CD4-positive, alpha-beta T cell treated with Interleukin-1 beta for 1 hour (primary cell): ENCODE data around the gene ARHGAP32.

Source experiments
- DNase-seq, 2 donors: peaks; one replicate each; pipeline ENCODE4 v3.0.0-alpha.2; 2020 to 2022

ARHGAP32 gene

DNA sequence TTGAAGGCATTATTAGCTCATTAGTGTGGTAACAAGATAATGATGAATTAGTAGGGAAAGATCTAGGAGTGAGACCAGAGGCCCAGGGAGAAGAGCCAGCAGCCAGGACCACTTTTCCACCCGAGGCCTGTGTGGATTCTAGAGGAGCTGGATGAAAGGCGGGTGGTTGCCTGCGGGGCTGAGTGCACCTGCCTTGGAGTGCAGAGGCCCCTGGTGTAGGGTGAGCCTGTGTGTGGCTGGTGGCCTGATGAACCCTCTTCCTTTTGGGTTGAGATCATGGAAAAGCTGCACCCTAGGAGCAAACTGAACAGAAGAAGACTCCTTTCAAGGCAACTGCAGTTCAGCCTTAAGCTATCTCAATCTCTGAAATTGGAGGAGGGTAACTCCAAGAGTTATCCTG is 243.5 kb downstream of the ARHGAP32 start:
- DNase-seq: no peak

GRCh38 chr11:128947773-128948172 is 244.4 kb downstream of the ARHGAP32 start:
- DNase-seq: no peak

DNA sequence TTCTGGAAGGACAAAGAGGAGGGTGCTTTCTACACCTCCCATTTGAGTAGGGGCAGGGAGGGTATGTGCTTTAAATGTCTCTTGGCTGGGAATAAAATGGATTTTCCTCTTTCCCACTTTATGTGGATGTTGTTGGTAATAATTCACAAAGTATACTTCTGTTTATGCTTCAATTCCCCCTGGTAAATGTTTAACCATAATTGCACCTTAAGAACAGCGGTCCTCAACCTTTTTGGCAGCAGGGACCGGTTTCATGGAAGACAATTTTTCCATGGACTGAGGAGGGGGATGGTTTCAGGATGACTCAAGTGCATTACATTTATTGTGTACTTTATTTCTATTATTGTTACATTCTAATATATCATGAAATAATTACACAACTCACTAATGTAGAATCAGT is 245.5 kb downstream of the ARHGAP32 start:
- DNase-seq: no peak

DNA sequence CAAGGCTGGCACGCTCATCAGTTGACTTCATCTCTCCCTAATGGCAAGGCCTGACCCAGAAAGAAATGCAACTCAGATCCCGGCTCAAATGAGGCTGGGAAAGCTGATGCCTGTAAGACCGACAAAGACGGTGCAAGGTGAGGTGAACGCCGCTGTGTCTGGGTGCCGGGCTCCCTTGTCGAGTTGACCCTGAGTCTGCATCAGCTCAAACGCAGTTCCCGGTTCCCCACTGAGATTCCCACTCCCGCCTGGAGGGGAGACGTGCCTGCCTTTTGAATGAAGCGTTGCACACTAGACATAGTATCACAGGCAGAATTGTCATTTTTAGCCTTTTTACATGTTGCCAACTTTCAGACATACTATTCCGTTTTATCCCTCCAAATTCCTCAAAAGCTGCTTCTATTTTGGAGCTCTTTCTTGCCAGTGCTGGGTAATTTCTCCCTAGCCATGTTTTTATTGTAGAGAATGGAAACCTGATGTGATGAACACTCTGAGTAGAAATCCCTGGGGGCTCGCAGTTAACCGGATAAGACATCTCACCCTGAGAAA is 248.6 kb downstream of the ARHGAP32 start:
- DNase-seq: no peak

DNA sequence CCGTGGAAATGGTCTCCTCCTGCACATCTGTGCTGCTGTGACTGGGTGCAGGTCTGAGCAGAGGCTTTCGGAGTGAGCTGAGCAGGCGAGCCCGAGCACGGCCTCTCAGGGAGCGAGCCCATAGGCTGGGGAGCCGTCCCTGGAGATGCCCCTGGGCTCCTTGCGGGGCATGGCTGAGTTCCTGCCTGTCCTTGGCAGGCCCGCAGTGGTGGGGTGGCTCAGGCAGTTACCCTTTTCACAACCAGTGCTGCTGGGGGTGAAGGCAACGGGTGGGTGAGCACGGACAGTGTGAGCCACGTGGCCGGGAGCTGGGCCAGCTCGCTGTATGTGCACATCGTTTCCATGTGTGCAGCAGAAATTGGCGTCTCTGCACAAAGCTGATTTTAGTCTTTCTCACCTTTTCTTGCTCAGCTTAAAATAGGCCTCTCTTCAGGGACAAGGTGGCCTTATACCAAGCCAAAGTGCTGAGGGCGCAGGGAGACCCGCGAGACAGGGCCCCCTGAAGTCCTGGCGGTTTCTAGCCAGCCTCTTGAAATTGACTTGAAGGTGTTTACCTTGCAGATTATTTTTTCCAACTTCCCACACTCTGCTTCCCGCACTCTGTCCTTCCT is 249.2 kb downstream of the ARHGAP32 start, which contains the start of gene TP53AIP1:
TP53AIP1 (minus strand) TSS at position 55 of the 611 bp plus-strand sequence. CDS start 5,053 bp downstream, outside the sequence.
- DNase-seq: no peak

GRCh38 chr11:128942272-128942612 is 249.9 kb downstream of the ARHGAP32 start:
- DNase-seq: no peak

DNA sequence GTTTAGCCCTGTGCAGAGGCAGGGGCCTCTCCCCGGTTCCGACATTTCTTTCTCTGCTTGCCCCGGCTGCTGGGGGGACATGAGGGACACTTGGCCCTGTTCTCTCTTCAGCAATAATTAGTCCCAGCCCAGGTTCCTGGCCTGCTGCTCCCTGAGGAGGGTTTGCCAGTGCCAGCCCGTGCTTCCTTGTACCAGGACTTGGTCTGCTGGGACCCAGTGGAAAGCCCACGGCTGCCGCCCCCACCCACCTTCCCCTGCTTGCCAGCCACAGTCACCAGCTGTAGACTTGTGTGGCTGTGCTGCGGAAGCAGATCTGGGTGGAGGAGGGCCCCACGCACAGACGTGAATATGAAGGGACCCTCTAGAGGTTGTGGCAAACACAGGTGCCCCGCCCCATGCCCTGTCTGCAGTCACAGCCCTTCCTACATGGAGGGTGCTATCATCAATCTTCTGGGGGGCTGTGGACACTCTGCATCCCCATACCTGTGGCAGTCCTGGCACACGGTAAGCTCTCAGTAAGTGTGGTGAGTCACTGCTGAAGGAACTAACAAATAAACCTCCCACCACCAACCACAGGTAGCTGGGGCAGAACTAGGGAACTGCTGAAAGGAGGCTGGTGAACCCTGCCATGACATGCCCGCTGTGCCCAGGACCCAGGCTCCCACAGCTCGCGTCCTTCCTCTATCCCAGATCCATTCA is 250.4 kb downstream of the ARHGAP32 start:
- no peak for DNase-seq

DNA sequence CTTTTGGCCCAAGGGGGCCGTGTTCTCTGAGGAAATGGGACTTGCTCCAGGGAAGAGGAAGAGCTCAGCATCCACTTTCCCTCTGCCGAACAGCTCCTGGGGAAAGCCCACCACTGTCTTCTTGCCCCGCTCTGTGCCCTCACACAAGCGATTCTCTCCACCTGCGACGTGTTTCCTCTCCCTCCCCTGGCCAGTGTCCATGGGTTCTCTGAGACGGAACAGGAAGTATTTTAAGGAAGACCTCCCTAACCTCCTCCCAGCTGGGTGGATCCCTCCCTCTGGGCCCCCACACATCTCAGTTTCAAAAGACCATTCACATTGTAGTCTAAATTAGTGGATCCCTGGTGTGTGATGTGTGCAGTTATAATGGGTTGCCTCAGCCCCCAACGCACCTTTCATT is 251.0 kb downstream of the ARHGAP32 start:
- DNase-seq: no peak

DNA sequence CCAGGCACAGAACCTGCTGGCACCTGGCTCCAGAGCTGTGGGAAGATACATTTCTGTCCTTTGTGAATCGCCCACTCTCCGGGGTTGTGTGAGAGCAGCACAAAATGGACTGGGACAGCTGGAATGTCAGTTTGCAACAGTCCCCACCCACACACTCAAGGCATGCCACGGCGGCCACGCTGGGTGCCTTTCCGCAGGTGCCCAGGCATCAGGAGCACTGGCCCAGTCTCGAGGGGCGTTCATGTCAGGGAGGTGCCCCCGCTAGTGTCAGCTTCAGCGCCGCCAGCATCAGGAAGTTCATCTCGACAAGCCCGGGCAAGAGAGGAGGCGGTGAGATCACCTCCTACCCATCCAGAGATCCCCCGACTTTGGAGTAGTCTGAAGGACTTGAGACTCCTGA is 251.5 kb downstream of the ARHGAP32 start:
- DNase-seq: no peak

DNA sequence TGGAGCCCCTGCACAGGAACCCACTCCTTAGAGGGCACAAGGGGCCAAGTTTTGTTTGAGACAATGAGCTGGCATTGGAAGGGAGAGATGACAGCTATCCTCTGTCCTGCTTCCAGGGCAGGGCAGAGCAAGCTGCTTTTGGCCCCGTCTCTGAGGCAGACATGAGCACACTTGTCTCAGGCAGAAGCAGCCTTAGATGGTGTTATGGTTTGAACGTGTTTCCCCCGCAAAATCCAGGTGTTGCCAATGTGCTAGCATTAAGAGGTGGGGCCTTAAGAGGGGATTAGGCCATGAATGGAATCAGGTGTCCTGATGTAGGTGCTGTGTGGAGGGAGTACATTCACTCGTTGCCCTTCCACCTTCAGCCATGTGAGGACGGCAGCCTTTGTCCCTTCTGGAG is 252.0 kb downstream of the ARHGAP32 start:
- DNase-seq: no peak

DNA sequence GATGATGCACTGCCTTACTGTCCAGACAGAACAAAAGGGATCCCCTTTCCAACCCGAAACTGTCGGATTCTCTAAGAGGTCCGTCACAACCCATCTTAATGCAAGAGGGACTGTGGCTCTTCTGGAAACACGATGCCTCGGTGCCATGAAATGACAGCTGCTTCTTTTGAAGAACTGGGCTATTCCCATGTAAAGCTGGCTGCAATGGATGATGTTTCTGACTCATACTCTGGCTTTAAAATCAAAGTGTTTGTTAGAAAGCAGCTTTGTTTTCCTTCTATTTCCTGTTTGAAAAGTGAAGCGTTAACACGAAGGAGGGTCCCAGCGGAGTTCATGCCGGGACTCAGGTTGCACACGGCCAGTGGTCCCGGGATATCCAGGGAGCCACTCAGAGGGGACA is 252.5 kb downstream of the ARHGAP32 start:
- DNase-seq: no peak

DNA sequence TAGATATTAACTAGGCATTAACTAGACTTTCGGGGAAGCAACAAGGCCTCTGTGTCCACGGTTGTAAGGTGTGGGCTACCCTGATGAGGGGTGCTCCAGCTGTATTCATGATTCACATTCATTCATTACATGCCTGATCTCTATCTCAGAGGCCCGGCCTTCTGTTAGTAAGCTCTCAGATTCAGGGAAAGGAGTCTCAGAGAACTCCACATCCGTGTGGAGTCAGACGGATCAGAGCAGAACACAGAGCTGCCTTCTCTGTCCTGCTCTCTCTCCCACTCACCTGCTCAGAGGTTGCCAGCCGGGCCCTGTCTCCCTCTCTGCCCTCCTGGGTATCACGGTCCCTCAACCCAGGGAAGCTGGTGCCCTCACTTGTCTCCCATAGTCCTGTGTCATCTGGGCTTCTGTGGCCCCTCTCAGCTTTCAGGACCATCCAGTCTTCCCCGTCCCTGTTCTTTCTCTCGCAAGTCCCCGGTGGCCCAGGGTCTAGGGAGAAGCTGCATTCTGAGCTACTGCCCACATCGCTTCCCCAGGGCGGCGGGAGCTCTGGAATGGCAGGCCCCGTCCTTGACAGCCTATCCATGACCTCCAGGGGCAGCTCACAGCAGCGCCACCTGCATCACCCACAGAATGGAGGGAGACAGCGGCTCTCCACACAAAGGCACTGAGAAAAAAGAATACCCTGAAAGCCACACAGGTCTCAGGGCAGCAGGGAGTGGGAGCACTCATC is 253.8 kb downstream of the ARHGAP32 start:
- DNase-seq: no peak

- DNase-seq: no peak
Observed at GRCh38 chr11:128937480-128937879, 254.6 kb downstream of the ARHGAP32 start.

- no peak for DNase-seq
Observed at GRCh38 chr11:128936606-128937251, 255.4 kb downstream of the ARHGAP32 start.

DNA sequence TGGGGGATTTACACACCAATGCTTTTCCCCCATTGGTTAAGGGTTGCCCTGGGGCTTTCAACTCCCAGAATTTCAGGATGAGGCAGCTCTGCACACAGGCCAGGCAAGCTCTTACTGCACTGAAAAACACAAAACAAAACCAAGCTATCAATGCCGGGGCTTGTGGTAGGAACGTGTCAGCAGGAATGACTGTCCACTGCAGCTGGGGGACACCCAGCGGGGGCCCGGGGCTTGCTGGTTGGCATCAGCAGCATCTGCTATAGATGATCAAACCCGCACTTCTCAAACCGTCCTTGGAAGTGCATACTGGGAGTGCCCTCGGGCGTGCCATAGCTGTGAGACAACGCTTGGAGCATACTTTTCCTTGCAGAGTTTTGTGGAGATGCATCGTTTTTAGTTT is 257.2 kb downstream of the ARHGAP32 start:
- no peak for DNase-seq

DNA sequence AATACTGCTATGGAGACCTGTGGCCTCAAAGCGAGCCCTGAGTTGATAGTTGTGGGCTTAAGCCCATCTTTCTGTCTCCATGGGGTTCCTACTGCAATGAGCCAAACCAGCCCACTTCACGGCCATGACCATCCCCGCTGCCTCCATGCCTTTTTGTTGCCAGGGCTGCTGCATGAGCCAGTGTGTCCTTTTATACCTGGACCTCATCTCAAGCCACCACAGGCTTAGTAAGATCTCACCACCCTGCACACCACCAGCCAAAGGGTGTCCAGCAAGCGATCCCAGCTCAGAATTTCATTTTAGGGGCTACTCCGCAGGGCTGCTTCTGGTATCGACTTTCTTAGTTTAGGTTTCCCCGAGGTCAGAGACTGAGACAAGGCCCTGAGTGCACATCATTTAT is 257.8 kb downstream of the ARHGAP32 start:
- DNase-seq: no peak

- DNase-seq: no peak
Observed at GRCh38 chr11:128933481-128934178, 258.5 kb downstream of the ARHGAP32 start.

DNA sequence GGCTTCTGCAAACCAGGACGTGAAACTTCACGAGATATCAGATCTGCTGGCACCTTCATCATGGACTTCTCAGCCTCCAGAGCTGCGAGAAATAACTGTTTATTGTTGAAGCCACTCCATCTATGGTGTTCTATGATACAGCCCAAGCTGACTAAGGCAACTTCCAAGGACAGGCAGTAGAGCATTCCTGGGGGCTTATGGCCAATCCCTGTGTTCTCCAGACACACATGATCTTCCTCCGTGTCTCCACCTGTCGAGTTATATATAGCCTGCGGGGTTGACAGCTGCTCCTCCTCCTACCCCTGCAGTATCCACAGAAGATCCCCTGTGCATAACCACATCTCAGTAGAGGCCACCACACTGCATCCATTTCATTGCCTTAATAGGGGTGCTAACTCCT is 260.5 kb downstream of the ARHGAP32 start:
- no peak for DNase-seq

DNA sequence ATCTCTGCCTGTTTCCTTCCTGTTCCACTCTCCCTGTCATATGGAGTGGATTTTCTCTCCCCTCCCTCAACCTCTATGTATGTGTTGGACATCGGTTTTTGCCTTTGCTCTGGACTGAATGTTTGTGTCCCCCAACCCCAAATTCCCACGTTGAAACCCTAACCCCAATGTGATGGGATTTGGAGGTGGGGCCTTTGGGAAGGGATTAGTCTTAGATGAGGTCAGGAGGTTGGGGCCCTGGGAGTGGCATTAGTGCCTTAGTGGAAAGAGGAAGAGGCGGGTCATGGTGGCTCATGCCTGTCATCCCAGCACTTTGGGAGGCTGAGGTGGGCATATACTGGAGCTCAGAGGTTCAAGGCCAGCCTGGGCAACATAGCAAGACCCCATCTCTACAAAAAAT is 261.1 kb downstream of the ARHGAP32 start:
- no peak for DNase-seq

- no peak for DNase-seq
Observed at GRCh38 chr11:128929991-128930390, 262.1 kb downstream of the ARHGAP32 start.

DNA sequence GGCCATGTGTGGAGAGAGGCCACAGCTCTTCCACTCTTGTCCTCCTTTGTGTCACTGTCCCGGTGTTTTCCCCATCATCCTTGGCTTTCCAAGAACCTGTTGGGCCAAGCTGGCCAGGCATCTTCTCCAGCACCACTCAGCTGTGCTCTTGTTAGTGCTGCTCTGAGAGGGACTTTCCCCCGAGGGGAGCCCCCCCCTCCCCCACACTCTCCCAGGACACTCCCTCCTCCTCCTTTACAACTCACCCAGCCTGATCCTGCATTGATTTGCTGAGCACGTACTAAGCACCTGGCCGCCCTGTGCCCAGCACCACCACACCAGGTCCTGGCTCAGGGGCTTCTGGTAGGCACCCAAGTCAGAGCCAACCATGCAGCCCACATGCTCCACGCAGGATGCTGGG is 262.7 kb downstream of the ARHGAP32 start:
- DNase-seq: no peak

DNA sequence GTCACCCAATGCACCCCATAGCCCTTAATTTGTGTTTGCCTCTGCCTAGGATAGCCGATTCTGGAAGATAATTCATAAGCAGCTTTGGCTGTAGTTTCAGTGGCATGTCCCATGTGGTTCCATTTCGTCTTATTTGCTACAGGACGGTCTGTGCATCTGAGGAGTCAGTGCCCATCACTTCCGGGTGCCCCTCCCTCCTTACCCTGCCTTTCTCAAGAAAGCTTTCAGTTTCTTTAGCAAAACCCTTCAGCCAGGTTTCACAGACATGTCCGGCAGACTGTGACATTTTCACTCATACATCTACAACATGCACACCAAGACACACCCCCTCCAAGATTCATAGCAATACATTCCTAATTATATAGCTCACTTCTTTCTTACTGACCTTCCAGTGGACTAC is 263.7 kb downstream of the ARHGAP32 start:
- DNase-seq: peak; percentile 16 to 23
